Measurements from ENCODE around the gene TMEM91.

The TMEM91 gene

GRCh38 chr19:41422456-41422855, 46.1 kb downstream of the TMEM91 start:
- H3K9me3 ChIP-seq (ENCODE audit: control insufficient read depth, low read length) = no peaks in the 10 kb centered on the region
- H3K4me1 ChIP-seq (ENCODE audit: control insufficient read depth, insufficient read depth, low read length) = peaks cover 41% of the 10 kb centered on the region
- peaks cover 13% of the 10 kb centered on the region for H3K36me3 ChIP-seq (ENCODE audit: control insufficient read depth, insufficient read depth, low read length)
- H3K27me3 ChIP-seq (ENCODE audit: control insufficient read depth, insufficient read depth, low read length) = no peaks in the 10 kb centered on the region
- H3K9ac ChIP-seq (ENCODE audit: low read length) = no peak overlapping the region
- H3K4me3 ChIP-seq (ENCODE audit: low read length) = no peak overlapping the region

GRCh38 chr19:41422955-41423354, 46.6 kb downstream of the TMEM91 start:
- Histone ChIP-seq H3K27me3 (ENCODE audit: control insufficient read depth, insufficient read depth, low read length) (no peaks in the 10 kb centered on the region), H3K4me1 (ENCODE audit: control insufficient read depth, insufficient read depth, low read length) (peaks cover 46% of the 10 kb centered on the region), H3K4me3 (ENCODE audit: low read length) (no peak overlapping the region), H3K9me3 (ENCODE audit: control insufficient read depth, low read length) (no peaks in the 10 kb centered on the region), H3K36me3 (ENCODE audit: control insufficient read depth, insufficient read depth, low read length) (peaks cover 13% of the 10 kb centered on the region), H3K9ac (ENCODE audit: low read length) (no peak overlapping the region)

GRCh38 chr19:41424335-41425173, 48.2 kb downstream of the TMEM91 start:
- no peak overlapping the region for H3K4me3 ChIP-seq (ENCODE audit: low read length)
- H3K9ac ChIP-seq (ENCODE audit: low read length) = no peak overlapping the region
- H3K27me3 ChIP-seq (ENCODE audit: control insufficient read depth, insufficient read depth, low read length) = no peaks in the 10 kb centered on the region
- H3K4me1 ChIP-seq (ENCODE audit: control insufficient read depth, insufficient read depth, low read length) = peaks cover 56% of the 10 kb centered on the region
- H3K36me3 ChIP-seq (ENCODE audit: control insufficient read depth, insufficient read depth, low read length) = peaks cover 7% of the 10 kb centered on the region
- no peaks in the 10 kb centered on the region for H3K9me3 ChIP-seq (ENCODE audit: control insufficient read depth, low read length)

GRCh38 chr19:41425174-41426115, 49.1 kb downstream of the TMEM91 start:
- Histone ChIP-seq H3K27me3 (ENCODE audit: control insufficient read depth, insufficient read depth, low read length) (no peaks in the 10 kb centered on the region), H3K4me1 (ENCODE audit: control insufficient read depth, insufficient read depth, low read length) (peaks cover 56% of the 10 kb centered on the region), H3K4me3 (ENCODE audit: low read length) (no peak overlapping the region), H3K9me3 (ENCODE audit: control insufficient read depth, low read length) (no peaks in the 10 kb centered on the region), H3K36me3 (ENCODE audit: control insufficient read depth, insufficient read depth, low read length) (peaks cover 7% of the 10 kb centered on the region), H3K9ac (ENCODE audit: low read length) (peak overlapping the region; percentile 91)

- Histone ChIP-seq H3K4me3 (ENCODE audit: low read length) (peak overlapping the region; percentile 83), H3K4me1 (ENCODE audit: control insufficient read depth, insufficient read depth, low read length) (peaks cover 50% of the 10 kb centered on the region), H3K9me3 (ENCODE audit: control insufficient read depth, low read length) (no peaks in the 10 kb centered on the region), H3K36me3 (ENCODE audit: control insufficient read depth, insufficient read depth, low read length) (peaks cover 7% of the 10 kb centered on the region), H3K9ac (ENCODE audit: low read length) (peak overlapping the region; percentile 91), H3K27me3 (ENCODE audit: control insufficient read depth, insufficient read depth, low read length) (no peaks in the 10 kb centered on the region)
Observed at GRCh38 chr19:41426116-41426841, 49.9 kb downstream of the TMEM91 start.

GRCh38 chr19:41426952-41427646, 50.8 kb downstream of the TMEM91 start, which contains the start of gene B3GNT8:
TSS of gene B3GNT8 (minus strand) at chr19:41427374. CDS start at chr19:41426778, 596 bp downstream.
- H3K27me3 ChIP-seq (ENCODE audit: control insufficient read depth, insufficient read depth, low read length) = no peaks in the 10 kb centered on the region
- H3K36me3 ChIP-seq (ENCODE audit: control insufficient read depth, insufficient read depth, low read length) = peaks cover 8% of the 10 kb centered on the region
- no peaks in the 10 kb centered on the region for H3K9me3 ChIP-seq (ENCODE audit: control insufficient read depth, low read length)
- peak within 1 kb of the TSS; percentile 83 for H3K4me3 ChIP-seq (ENCODE audit: low read length)
- H3K4me1 ChIP-seq (ENCODE audit: control insufficient read depth, insufficient read depth, low read length) = peaks cover 44% of the 10 kb centered on the region
- H3K9ac ChIP-seq (ENCODE audit: low read length) = peak within 1 kb of the TSS; percentile 91

GRCh38 chr19:41427647-41428480, 51.5 kb downstream of the TMEM91 start:
- Histone ChIP-seq H3K36me3 (ENCODE audit: control insufficient read depth, insufficient read depth, low read length) (peaks cover 10% of the 10 kb centered on the region), H3K4me1 (ENCODE audit: control insufficient read depth, insufficient read depth, low read length) (peaks cover 44% of the 10 kb centered on the region)

GRCh38 chr19:41428481-41428859, 52.1 kb downstream of the TMEM91 start:
- Histone ChIP-seq H3K36me3 (ENCODE audit: control insufficient read depth, insufficient read depth, low read length) (peaks cover 14% of the 10 kb centered on the region), H3K4me1 (ENCODE audit: control insufficient read depth, insufficient read depth, low read length) (peaks cover 44% of the 10 kb centered on the region)

More at GRCh38 chr19:41427647-41428480, 51.5 kb downstream of the TMEM91 start:
- Histone ChIP-seq H3K27me3 (ENCODE audit: control insufficient read depth, insufficient read depth, low read length) (no peaks in the 10 kb centered on the region), H3K9me3 (ENCODE audit: control insufficient read depth, low read length) (no peaks in the 10 kb centered on the region), H3K4me3 (ENCODE audit: low read length) (peak overlapping the region; percentile 83), H3K9ac (ENCODE audit: low read length) (peak overlapping the region; percentile 91)

GRCh38 chr19:41430922-41431321, 54.6 kb downstream of the TMEM91 start:
- no peaks in the 10 kb centered on the region for H3K9me3 ChIP-seq (ENCODE audit: control insufficient read depth, low read length)
- H3K4me1 ChIP-seq (ENCODE audit: control insufficient read depth, insufficient read depth, low read length) = peaks cover 28% of the 10 kb centered on the region
- no peak overlapping the region for H3K9ac ChIP-seq (ENCODE audit: low read length)
- H3K36me3 ChIP-seq (ENCODE audit: control insufficient read depth, insufficient read depth, low read length) = peaks cover 14% of the 10 kb centered on the region
- H3K27me3 ChIP-seq (ENCODE audit: control insufficient read depth, insufficient read depth, low read length) = no peaks in the 10 kb centered on the region
- H3K4me3 ChIP-seq (ENCODE audit: low read length) = no peak overlapping the region

More at GRCh38 chr19:41428481-41428859, 52.1 kb downstream of the TMEM91 start:
- Histone ChIP-seq H3K4me3 (ENCODE audit: low read length) (no peak overlapping the region), H3K27me3 (ENCODE audit: control insufficient read depth, insufficient read depth, low read length) (no peaks in the 10 kb centered on the region), H3K9ac (ENCODE audit: low read length) (peak overlapping the region; percentile 91), H3K9me3 (ENCODE audit: control insufficient read depth, low read length) (no peaks in the 10 kb centered on the region)

- Histone ChIP-seq H3K9ac (ENCODE audit: low read length) (no peak overlapping the region), H3K4me1 (ENCODE audit: control insufficient read depth, insufficient read depth, low read length) (peaks cover 20% of the 10 kb centered on the region), H3K27me3 (ENCODE audit: control insufficient read depth, insufficient read depth, low read length) (no peaks in the 10 kb centered on the region), H3K36me3 (ENCODE audit: control insufficient read depth, insufficient read depth, low read length) (peaks cover 14% of the 10 kb centered on the region), H3K9me3 (ENCODE audit: control insufficient read depth, low read length) (no peaks in the 10 kb centered on the region), H3K4me3 (ENCODE audit: low read length) (no peak overlapping the region)
Observed at GRCh38 chr19:41431426-41432386, 55.4 kb downstream of the TMEM91 start.
